GM13976 (cell line): ENCODE results near the gene ANTKMT.

ENCODE experiments used
- DNase-seq: peaks from one replicate; pipeline ENCODE4 v3.0.0; 2012; ENCODE audit warnings: low spot score
- CTCF ChIP-seq: IDR thresholded peaks from 2 replicates; pipeline ENCODE4 v1.5.1; 2012; ENCODE audit warnings: borderline replicate concordance, mild to moderate bottlenecking; ENCODE audit not compliant: insufficient read depth; ENCODE audit errors: extremely low read depth, missing control alignments, control extremely low read depth
- in situ Hi-C: fragments of 300-500 bp; cut with MboI; formaldehyde crosslinking; loops from one replicate; pipeline ENCODE4 v1.12.0; 2022; ENCODE audit warnings: low sequenced_read_pairs, mixed read lengths, inconsistent platforms; ENCODE audit not compliant: unreplicated experiment

ANTKMT gene

GRCh38 chr16:678209-678857 lies 42.6 kb upstream of the ANTKMT start:
- TF ChIP-seq CTCF: no peak
- in situ Hi-C loops: no loop called here
- no peak for DNase-seq

GRCh38 chr16:678858-679813 lies 41.8 kb upstream of the ANTKMT start:
- TF ChIP-seq CTCF: no peak
- in situ Hi-C loops: no loop called here
- DNase-seq: peak; percentile 64

- in situ Hi-C loops: no loop called here
- peak; percentile 89 for DNase-seq
- TF ChIP-seq CTCF: no peak
Measured at GRCh38 chr16:679814-680624, 40.9 kb upstream of the ANTKMT start, which contains the start of gene STUB1. Gene STUB1, plus strand, starts transcription at chr16:680410. Its CDS starts 116 bp downstream, at chr16:680526.

- in situ Hi-C loops: no loop called here
- TF ChIP-seq CTCF: no peak
- no peak for DNase-seq
Measured at GRCh38 chr16:680625-680945, 40.4 kb upstream of the ANTKMT start.

- DNase-seq: no peak
- peak; percentile 12 for TF ChIP-seq CTCF
- in situ Hi-C loops: no loop called here
Measured at GRCh38 chr16:680967-681745, 39.8 kb upstream of the ANTKMT start.

GRCh38 chr16:681746-682427 lies 39.1 kb upstream of the ANTKMT start:
- in situ Hi-C loops: no loop called here
- no peak for TF ChIP-seq CTCF
- DNase-seq: no peak
